Panc1 (cell line): ENCODE measurements around the gene ENO4.

Experiments used
- POLR2AphosphoS5 ChIP-seq: IDR thresholded peaks from 2 replicates; pipeline ENCODE4 v1.6.1; 2012; ENCODE audit warnings: mild to moderate bottlenecking, low read depth, low read length, moderate library complexity
- SIN3A ChIP-seq: IDR thresholded peaks from 2 replicates; pipeline ENCODE4 v1.6.1; 2012; ENCODE audit warnings: low read depth, mild to moderate bottlenecking, low read length, moderate library complexity, borderline replicate concordance; ENCODE audit not compliant: insufficient read depth
- TCF7L2 ChIP-seq: IDR thresholded peaks from 2 replicates; pipeline ENCODE4 v1.6.1; 2011; ENCODE audit warnings: mild to moderate bottlenecking, low read depth, low read length, inconsistent platforms
- TF ChIP-seq, protein P1 (sequence below): fragments of 450-650 bp; IDR thresholded peaks from 2 replicates; pipeline ENCODE4 v1.5.1; 2017; ENCODE audit warnings: mild to moderate bottlenecking
- TF ChIP-seq, protein P2 (sequence below), 2 experiments: IDR thresholded peaks; 2 replicates each; pipeline ENCODE4 v1.6.1; 2011 to 2012; ENCODE audit warnings: low read depth in 2 of 2, control low read depth in 1 of 2, low read length in 1 of 2, mild to moderate bottlenecking in 1 of 2, moderate library complexity in 1 of 2; ENCODE audit not compliant: insufficient read depth in 1 of 2

DNA sequence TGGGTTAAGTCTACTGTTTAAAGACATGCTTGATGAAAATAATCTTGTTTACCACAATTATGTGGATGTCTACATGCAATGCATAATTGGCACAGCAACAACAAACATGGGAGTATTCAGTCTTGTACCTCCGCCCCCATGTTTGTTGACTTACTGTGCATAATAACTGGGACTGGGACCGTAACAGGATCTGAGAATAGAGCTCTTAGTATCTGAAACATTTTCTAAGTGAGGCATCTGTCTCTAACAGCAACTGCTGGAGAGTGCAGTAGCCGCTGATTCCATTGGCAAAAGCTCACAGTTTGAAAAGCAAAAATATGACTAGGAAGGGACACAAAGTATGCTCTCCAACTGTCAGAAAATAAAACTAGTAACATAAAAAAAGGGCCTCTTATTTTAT lies 61.6 kb downstream of the ENO4 start:
- TF ChIP-seq, protein P1, sequence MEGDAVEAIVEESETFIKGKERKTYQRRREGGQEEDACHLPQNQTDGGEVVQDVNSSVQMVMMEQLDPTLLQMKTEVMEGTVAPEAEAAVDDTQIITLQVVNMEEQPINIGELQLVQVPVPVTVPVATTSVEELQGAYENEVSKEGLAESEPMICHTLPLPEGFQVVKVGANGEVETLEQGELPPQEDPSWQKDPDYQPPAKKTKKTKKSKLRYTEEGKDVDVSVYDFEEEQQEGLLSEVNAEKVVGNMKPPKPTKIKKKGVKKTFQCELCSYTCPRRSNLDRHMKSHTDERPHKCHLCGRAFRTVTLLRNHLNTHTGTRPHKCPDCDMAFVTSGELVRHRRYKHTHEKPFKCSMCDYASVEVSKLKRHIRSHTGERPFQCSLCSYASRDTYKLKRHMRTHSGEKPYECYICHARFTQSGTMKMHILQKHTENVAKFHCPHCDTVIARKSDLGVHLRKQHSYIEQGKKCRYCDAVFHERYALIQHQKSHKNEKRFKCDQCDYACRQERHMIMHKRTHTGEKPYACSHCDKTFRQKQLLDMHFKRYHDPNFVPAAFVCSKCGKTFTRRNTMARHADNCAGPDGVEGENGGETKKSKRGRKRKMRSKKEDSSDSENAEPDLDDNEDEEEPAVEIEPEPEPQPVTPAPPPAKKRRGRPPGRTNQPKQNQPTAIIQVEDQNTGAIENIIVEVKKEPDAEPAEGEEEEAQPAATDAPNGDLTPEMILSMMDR, result no peak
- no peak for TF ChIP-seq POLR2AphosphoS5
- TF ChIP-seq, protein P2, sequence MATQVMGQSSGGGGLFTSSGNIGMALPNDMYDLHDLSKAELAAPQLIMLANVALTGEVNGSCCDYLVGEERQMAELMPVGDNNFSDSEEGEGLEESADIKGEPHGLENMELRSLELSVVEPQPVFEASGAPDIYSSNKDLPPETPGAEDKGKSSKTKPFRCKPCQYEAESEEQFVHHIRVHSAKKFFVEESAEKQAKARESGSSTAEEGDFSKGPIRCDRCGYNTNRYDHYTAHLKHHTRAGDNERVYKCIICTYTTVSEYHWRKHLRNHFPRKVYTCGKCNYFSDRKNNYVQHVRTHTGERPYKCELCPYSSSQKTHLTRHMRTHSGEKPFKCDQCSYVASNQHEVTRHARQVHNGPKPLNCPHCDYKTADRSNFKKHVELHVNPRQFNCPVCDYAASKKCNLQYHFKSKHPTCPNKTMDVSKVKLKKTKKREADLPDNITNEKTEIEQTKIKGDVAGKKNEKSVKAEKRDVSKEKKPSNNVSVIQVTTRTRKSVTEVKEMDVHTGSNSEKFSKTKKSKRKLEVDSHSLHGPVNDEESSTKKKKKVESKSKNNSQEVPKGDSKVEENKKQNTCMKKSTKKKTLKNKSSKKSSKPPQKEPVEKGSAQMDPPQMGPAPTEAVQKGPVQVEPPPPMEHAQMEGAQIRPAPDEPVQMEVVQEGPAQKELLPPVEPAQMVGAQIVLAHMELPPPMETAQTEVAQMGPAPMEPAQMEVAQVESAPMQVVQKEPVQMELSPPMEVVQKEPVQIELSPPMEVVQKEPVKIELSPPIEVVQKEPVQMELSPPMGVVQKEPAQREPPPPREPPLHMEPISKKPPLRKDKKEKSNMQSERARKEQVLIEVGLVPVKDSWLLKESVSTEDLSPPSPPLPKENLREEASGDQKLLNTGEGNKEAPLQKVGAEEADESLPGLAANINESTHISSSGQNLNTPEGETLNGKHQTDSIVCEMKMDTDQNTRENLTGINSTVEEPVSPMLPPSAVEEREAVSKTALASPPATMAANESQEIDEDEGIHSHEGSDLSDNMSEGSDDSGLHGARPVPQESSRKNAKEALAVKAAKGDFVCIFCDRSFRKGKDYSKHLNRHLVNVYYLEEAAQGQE (IDR thresholded peaks at IDR 0.05; ENCODE audit: insufficient read depth in 1 of 2, low read depth in 2 of 2, low read length in 1 of 2), result no peak
- no peak for TF ChIP-seq SIN3A
- no peak for TF ChIP-seq TCF7L2
